Progenitor cell of endocrine pancreas (in vitro differentiated cells): Measurements from ENCODE around the gene CTXN1. TPM values are rescaled to one million over a fixed set of nuclear protein-coding genes. Genes with fewer than 3 reads are reported as not detected.
A peak's percentile ranks its signal among the peaks of the same experiment; 100 is the strongest.

Source experiments
- DNase-seq: peaks from one replicate; pipeline ENCODE4 v3.0.0; 2021; ENCODE audit warnings: low spot score; ENCODE audit not compliant: unreplicated experiment
- H3K27ac Mint-ChIP-seq: 2 replicates; pipeline ENCODE4 v1.8.0; 2021; ENCODE audit warnings: mild to moderate bottlenecking, moderate library complexity, mixed read lengths
- H3K27me3 Mint-ChIP-seq: 2 replicates; pipeline ENCODE4 v1.8.0; 2021; ENCODE audit warnings: mixed read lengths
- H3K36me3 Mint-ChIP-seq: 2 replicates; pipeline ENCODE4 v1.8.0; 2022; ENCODE audit warnings: mixed read lengths; ENCODE audit not compliant: insufficient read depth
- H3K4me1 Mint-ChIP-seq: 2 replicates; pipeline ENCODE4 v1.8.0; 2021; ENCODE audit warnings: low read depth, mixed read lengths
- H3K4me3 Mint-ChIP-seq: 2 replicates; pipeline ENCODE4 v1.8.0; 2021; ENCODE audit warnings: low read depth, mild to moderate bottlenecking, moderate library complexity, mixed read lengths
- H3K9me3 Mint-ChIP-seq: 2 replicates; pipeline ENCODE4 v1.8.0; 2021; ENCODE audit warnings: low read depth, mixed read lengths
- total RNA-seq: library from RNA; stranded (reverse); gene quantifications from 2 replicates; pipeline ENCODE4 v1.2.1, GENCODE V29; 2021
- TF ChIP-seq, protein P1 (sequence below): fragments of 200-600 bp; sonication (generic); IDR thresholded peaks from one replicate; pipeline ENCODE4 v1.5.0; 2021; ENCODE audit warnings: antibody characterized with exemption, mild to moderate bottlenecking; ENCODE audit not compliant: unreplicated experiment

Gene CTXN1
- total RNA-seq, 1 donor from 2014 or later: 114 TPM

DNA sequence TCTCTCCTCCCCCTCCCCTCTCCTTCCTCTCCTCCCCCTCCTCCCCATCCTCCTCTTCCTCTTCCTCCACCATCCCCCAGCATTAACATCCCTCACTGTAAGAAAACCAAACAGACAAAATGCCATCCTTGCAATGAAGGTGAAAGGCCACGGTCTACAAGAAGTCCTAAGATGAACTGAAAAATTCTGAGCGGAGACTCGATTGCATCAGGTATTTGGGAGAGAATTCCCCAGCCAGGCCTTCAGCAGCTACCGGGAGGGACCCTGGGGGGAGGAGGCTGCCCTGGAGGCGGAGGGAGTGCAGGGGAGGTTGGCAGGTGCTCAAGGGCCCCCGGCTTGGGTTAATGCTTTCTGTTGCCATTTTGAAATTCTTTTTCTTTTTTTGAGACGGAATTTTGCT, 27.6 kb upstream of the CTXN1 start:
- H3K4me1 Mint-ChIP-seq: peaks cover 1% of the 10 kb centered on the region
- DNase-seq: no peak
- H3K9me3 Mint-ChIP-seq: no peaks in the 10 kb centered on the region
- no peak overlapping the region for H3K27ac Mint-ChIP-seq
- TF ChIP-seq, protein P1, sequence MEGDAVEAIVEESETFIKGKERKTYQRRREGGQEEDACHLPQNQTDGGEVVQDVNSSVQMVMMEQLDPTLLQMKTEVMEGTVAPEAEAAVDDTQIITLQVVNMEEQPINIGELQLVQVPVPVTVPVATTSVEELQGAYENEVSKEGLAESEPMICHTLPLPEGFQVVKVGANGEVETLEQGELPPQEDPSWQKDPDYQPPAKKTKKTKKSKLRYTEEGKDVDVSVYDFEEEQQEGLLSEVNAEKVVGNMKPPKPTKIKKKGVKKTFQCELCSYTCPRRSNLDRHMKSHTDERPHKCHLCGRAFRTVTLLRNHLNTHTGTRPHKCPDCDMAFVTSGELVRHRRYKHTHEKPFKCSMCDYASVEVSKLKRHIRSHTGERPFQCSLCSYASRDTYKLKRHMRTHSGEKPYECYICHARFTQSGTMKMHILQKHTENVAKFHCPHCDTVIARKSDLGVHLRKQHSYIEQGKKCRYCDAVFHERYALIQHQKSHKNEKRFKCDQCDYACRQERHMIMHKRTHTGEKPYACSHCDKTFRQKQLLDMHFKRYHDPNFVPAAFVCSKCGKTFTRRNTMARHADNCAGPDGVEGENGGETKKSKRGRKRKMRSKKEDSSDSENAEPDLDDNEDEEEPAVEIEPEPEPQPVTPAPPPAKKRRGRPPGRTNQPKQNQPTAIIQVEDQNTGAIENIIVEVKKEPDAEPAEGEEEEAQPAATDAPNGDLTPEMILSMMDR: no peak
- no peaks in the 10 kb centered on the region for H3K36me3 Mint-ChIP-seq
- no peaks in the 10 kb centered on the region for H3K27me3 Mint-ChIP-seq
- H3K4me3 Mint-ChIP-seq: no peak overlapping the region

DNA sequence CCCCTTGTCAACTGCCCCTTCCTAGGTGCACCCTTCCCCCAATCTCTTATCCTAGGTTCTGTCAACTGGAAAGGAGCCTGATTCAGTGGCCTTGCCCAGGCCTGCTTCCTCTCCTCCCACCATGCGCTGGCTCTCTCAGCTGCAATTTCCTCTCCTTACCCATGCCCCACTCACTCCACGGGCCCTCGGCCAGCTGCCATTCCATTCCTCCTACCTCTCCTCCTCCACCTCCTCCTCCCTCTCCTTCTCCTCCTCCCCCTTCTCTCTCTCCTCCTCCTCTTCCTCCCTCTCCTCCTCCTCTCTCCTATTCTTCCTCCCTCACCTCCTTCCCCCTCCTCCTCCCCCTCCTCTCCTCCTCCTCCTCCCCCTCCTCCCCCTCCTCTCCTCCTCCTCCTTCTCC, 27.1 kb upstream of the CTXN1 start:
- no peak overlapping the region for H3K4me3 Mint-ChIP-seq
- DNase-seq: no peak
- no peaks in the 10 kb centered on the region for H3K36me3 Mint-ChIP-seq
- no peaks in the 10 kb centered on the region for H3K9me3 Mint-ChIP-seq
- no peak overlapping the region for H3K27ac Mint-ChIP-seq
- TF ChIP-seq, protein P1: no peak
- peaks cover 1% of the 10 kb centered on the region for H3K4me1 Mint-ChIP-seq
- no peaks in the 10 kb centered on the region for H3K27me3 Mint-ChIP-seq

DNA sequence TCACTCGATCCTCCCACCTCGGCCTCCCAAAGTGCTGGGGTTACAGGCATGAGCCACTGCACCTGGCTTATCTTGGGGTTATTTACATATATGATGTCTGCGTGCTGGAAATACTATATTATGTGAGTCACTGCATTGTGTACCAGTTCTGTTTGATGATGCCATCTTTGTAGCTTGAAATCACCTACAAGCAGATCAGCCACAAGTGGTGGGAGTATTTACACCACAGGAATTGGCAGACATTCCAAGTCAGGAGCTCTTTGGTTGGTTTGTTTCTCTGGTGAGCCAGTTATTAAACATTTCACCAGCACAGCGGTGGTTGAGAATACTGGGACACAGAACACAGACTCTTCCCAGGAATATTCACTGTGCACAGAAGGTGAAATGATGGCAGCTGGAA, 22.0 kb upstream of the CTXN1 start:
- Mint-ChIP-seq H3K27ac (no peak overlapping the region), H3K4me1 (peaks cover 6% of the 10 kb centered on the region), H3K27me3 (no peaks in the 10 kb centered on the region), H3K9me3 (no peaks in the 10 kb centered on the region), H3K36me3 (no peaks in the 10 kb centered on the region), H3K4me3 (no peak overlapping the region)
- TF ChIP-seq, protein P1: no peak
- no peak for DNase-seq

DNA sequence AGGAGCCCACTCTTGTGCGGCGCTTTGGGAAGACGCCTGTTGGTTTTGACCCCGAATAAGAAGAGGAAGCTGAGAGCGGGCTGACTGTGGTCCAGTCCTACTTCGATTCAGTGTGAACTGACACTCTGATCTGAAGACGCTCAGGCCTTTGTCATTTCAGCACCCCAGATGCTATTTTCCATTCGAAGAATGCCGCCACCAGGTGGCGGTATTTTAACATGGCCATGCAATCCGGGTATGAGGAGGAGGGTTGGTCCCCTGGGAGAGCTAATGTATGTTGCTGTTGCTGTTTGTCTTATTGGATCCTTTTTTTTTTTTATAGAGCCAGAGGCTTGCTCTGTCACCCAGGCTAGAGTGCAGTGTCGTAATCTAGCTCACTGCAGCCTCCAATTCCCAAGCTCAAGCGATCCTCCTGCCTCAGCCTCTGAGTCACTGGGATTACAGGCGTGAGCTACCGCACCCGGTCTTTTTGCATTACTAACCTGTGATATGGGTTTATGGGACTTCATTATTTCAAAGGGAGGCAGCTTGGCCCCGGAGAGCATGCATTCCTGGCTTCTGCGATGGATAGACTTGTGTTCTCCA, 18.3 kb upstream of the CTXN1 start:
- H3K27ac Mint-ChIP-seq: peak overlapping the region; percentile 100
- TF ChIP-seq, protein P1: peak; percentile 92

DNA sequence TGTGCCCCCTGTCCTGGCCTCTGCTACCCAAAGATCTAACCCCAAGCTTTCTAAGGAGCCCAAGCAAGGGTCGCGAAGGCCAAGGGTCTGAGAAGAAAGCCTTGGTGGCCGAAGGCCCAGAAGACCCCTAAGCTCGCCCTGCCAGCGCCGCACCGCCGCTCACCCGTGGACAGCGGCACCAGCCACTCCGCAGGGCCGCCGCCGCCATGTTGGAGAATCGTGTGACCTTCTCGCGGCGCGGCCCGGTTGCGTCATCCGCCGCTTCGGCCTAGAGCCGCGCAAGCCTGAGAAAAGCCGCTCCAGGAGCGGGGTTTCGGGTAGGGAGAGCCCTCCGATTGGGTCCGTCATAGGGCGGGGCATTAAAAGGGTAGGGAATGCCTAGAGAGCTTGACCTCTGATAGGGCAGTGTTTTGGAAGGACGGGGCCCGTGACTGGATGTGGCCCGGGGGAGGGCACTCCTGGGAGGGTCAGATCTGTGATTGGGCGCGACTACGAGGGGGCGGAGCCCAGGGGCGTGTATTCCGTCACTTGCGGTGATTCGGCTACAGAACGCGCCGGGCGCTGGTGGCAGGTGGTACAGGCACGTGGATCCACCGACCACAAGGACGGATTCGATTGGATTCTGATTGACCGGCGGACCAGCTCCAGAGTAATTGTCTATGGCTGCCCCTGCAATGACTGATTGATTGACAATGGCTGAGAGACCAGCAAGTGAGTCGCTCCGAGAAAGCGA, 17.7 kb upstream of the CTXN1 start, which contains the start of gene TIMM44:
TSS of gene TIMM44 (minus strand) at position 223 of the 733 bp plus-strand sequence. CDS start at position 208, 15 bp downstream.
- H3K27me3 Mint-ChIP-seq: no peaks in the 10 kb centered on the region
- peak within 1 kb of the TSS; percentile 100 for H3K27ac Mint-ChIP-seq
- H3K9me3 Mint-ChIP-seq: no peaks in the 10 kb centered on the region
- TF ChIP-seq, protein P1: no peak
- peak; percentile 96 for DNase-seq
- H3K4me1 Mint-ChIP-seq: peaks cover 7% of the 10 kb centered on the region
- H3K4me3 Mint-ChIP-seq: peak within 1 kb of the TSS; percentile 92
- peaks cover 9% of the 10 kb centered on the region for H3K36me3 Mint-ChIP-seq

More for the DNA sequence above, 18.3 kb upstream of the CTXN1 start:
- H3K9me3 Mint-ChIP-seq: no peaks in the 10 kb centered on the region
- H3K4me1 Mint-ChIP-seq: peaks cover 7% of the 10 kb centered on the region
- no peaks in the 10 kb centered on the region for H3K27me3 Mint-ChIP-seq
- peak overlapping the region; percentile 92 for H3K4me3 Mint-ChIP-seq
- peaks cover 6% of the 10 kb centered on the region for H3K36me3 Mint-ChIP-seq
- peak; percentile 71 for DNase-seq
